GM23338 (cell line): ENCODE results near the gene FMN1. TPM values are rescaled to one million over a fixed set of nuclear protein-coding genes. Genes with fewer than 3 reads are reported as not detected.
A peak's percentile ranks its signal among the peaks of the same experiment; 100 is the strongest.

ENCODE experiments used
- ATAC-seq: fragments of 200-7000 bp; cut with Tn5 transposase; 3 replicates; pipeline ENCODE4 v1.9.1; 2020
- DNase-seq: peaks from one replicate; pipeline ENCODE4 v3.0.0-alpha.2; 2015; ENCODE audit warnings: low spot score
- H2AFZ ChIP-seq: fragments of 200-600 bp; sonication (generic); 2 replicates; pipeline ENCODE4 v1.8.0; 2016; ENCODE audit warnings: antibody characterized with exemption, mild to moderate bottlenecking, moderate library complexity
- H3F3A ChIP-seq: fragments of 200-600 bp; sonication (generic); replicated peaks from 2 replicates; pipeline ENCODE4 v1.8.0; 2017; ENCODE audit warnings: antibody characterized with exemption, mixed run types, low read depth
- H3K27ac ChIP-seq: fragments of 200-600 bp; sonication (generic); 2 replicates; pipeline ENCODE4 v1.6.1; 2016; ENCODE audit warnings: low read depth
- H3K27me3 ChIP-seq: fragments of 200-600 bp; sonication (generic); 2 replicates; pipeline ENCODE4 v1.8.0; 2016; ENCODE audit warnings: mild to moderate bottlenecking, mixed run types, moderate library complexity; ENCODE audit not compliant: insufficient read depth
- H3K36me3 ChIP-seq: fragments of 200-600 bp; sonication (generic); 2 replicates; pipeline ENCODE4 v1.8.0; 2016; ENCODE audit warnings: mild to moderate bottlenecking; ENCODE audit not compliant: insufficient read depth
- H3K4me1 ChIP-seq: fragments of 200-600 bp; sonication (generic); 2 replicates; pipeline ENCODE4 v1.8.0; 2016; ENCODE audit warnings: mild to moderate bottlenecking, moderate library complexity; ENCODE audit not compliant: insufficient read depth
- H3K4me2 ChIP-seq: fragments of 200-600 bp; sonication (generic); 2 replicates; pipeline ENCODE4 v1.7.1; 2017; ENCODE audit warnings: mixed run types
- H3K4me3 ChIP-seq: fragments of 200-600 bp; sonication (generic); 2 replicates; pipeline ENCODE4 v1.6.1; 2016; ENCODE audit warnings: mixed run types
- H3K79me2 ChIP-seq: fragments of 200-600 bp; sonication (generic); replicated peaks from 2 replicates; pipeline ENCODE4 v1.8.0; 2017; ENCODE audit warnings: mild to moderate bottlenecking; ENCODE audit not compliant: insufficient read depth
- H3K9me2 ChIP-seq: fragments of 200-600 bp; sonication (generic); 2 replicates; pipeline ENCODE4 v1.8.0; 2017; ENCODE audit not compliant: insufficient read depth
- H4K20me1 ChIP-seq: fragments of 200-600 bp; sonication (generic); replicated peaks from 2 replicates; pipeline ENCODE4 v1.8.0; 2017; ENCODE audit warnings: mild to moderate bottlenecking; ENCODE audit not compliant: insufficient read depth
- H3K27ac Mint-ChIP-seq: 2 replicates; pipeline ENCODE4 v1.8.0; 2020; ENCODE audit warnings: inconsistent platforms, mild to moderate bottlenecking, moderate library complexity, mixed read lengths
- H3K27me3 Mint-ChIP-seq: 3 replicates; pipeline ENCODE4 v1.8.0; 2022; ENCODE audit warnings: low read depth, mild to moderate bottlenecking, moderate library complexity, mixed read lengths, inconsistent platforms; ENCODE audit not compliant: insufficient read depth, poor library complexity
- H3K36me3 Mint-ChIP-seq: 3 replicates; pipeline ENCODE4 v1.8.0; 2021; ENCODE audit warnings: low read depth, mild to moderate bottlenecking, inconsistent platforms, moderate library complexity, mixed read lengths
- H3K4me1 Mint-ChIP-seq: 3 replicates; pipeline ENCODE4 v1.8.0; 2020; ENCODE audit warnings: mild to moderate bottlenecking, inconsistent platforms, mixed read lengths
- H3K4me3 Mint-ChIP-seq: 3 replicates; pipeline ENCODE4 v1.8.0; 2021; ENCODE audit warnings: moderate library complexity, mild to moderate bottlenecking, inconsistent platforms, mixed read lengths
- H3K9me3 Mint-ChIP-seq: 3 replicates; pipeline ENCODE4 v1.8.0; 2020; ENCODE audit warnings: moderate library complexity, mild to moderate bottlenecking, inconsistent platforms, mixed read lengths
- CREB1 ChIP-seq: fragments of 250-450 bp; sonication (Bioruptor Pico); IDR thresholded peaks from 2 replicates; pipeline ENCODE4 v1.5.0; 2020; ENCODE audit warnings: low read depth, mild to moderate bottlenecking, moderate library complexity
- ETS1 ChIP-seq: IDR thresholded peaks from 2 replicates; pipeline ENCODE4 v1.6.1; 2016; ENCODE audit warnings: antibody characterized with exemption
- EZH2 ChIP-seq: fragments of 200-600 bp; sonication (generic); IDR thresholded peaks from one replicate; pipeline ENCODE4 v1.8.0; 2017; ENCODE audit warnings: antibody characterized with exemption, mild to moderate bottlenecking, low read depth; ENCODE audit not compliant: unreplicated experiment
- ZNF331 ChIP-seq: fragments of 250-450 bp; sonication (Bioruptor Pico); IDR thresholded peaks from 2 replicates; pipeline ENCODE4 v1.5.0; 2020; ENCODE audit warnings: low read depth, mild to moderate bottlenecking, moderate library complexity
- ZNF462 ChIP-seq: fragments of 250-450 bp; sonication (Bioruptor Pico); IDR thresholded peaks from 2 replicates; pipeline ENCODE4 v1.5.0; 2020; ENCODE audit warnings: mild to moderate bottlenecking, moderate library complexity
- polyA plus RNA-seq: library from polyadenylated mRNA; unstranded; fragments of >200 nt; fragmentation: Nextera tagmentation; extraction: Ambion mirVana; gene quantifications from 2 replicates; pipeline ENCODE4 v1.2.1, GENCODE V29; 2016
- total RNA-seq: library from RNA; depleted of rRNA; stranded (reverse); fragments of >200 nt; shearing (Covaris generic); gene quantifications from 2 replicates; pipeline ENCODE4 v1.2.3, GENCODE V29; 2014
- TF ChIP-seq, protein P1 (sequence below), 2 experiments: fragments of 200-600 bp in 1 of 2; sonication (generic) in 1 of 2; conservative IDR thresholded peaks; 2 replicates each; pipeline versions ENCODE4 v1.5.1 to v1.6.1; 2016 to 2017; ENCODE audit warnings: antibody characterized with exemption in 2 of 2, low read depth in 2 of 2, mild to moderate bottlenecking in 2 of 2, moderate library complexity in 1 of 2
- TF ChIP-seq, protein P2 (sequence below): IDR thresholded peaks from one replicate; pipeline ENCODE4 v1.6.1; 2018; ENCODE audit warnings: antibody characterized with exemption; ENCODE audit not compliant: unreplicated experiment

Gene FMN1
- total and polyA plus RNA-seq, 2 experiments from 2014 or later = 1.2 to 1.6 TPM

GRCh38 chr15:32898414-32898813 lies 296.1 kb downstream of the FMN1 start:
- H3K27me3 ChIP-seq = peaks cover 8% of the 10 kb centered on the region; the same call in 1 of the 2 replicates
- H3K36me3 ChIP-seq = no peaks in the 10 kb centered on the region
- Mint-ChIP-seq H3K27me3 (peaks cover 8% of the 10 kb centered on the region), H3K4me3 (peak overlapping the region; percentile 53), H3K27ac (no peak overlapping the region; the same call in 1 of the 2 replicates), H3K4me1 (peaks cover 39% of the 10 kb centered on the region), H3K9me3 (no peaks in the 10 kb centered on the region), H3K36me3 (no peaks in the 10 kb centered on the region)
- DNase-seq (no peak), ATAC-seq (peak; percentile 16)
- H3K4me1 ChIP-seq = peaks cover 40% of the 10 kb centered on the region
- no peaks in the 10 kb centered on the region for H3K79me2 ChIP-seq
- H2AFZ ChIP-seq = no peak overlapping the region
- no peaks in the 10 kb centered on the region for H3F3A ChIP-seq
- no peaks in the 10 kb centered on the region for H3K9me2 ChIP-seq
- H3K4me2 ChIP-seq = peak overlapping the region; percentile 62
- H4K20me1 ChIP-seq = no peaks in the 10 kb centered on the region
- H3K4me3 ChIP-seq = no peak overlapping the region; the same call in 1 of the 2 replicates
- peak overlapping the region; percentile 78; the same call in 1 of the 2 replicates for H3K27ac ChIP-seq
- TF ChIP-seq, protein P1, sequence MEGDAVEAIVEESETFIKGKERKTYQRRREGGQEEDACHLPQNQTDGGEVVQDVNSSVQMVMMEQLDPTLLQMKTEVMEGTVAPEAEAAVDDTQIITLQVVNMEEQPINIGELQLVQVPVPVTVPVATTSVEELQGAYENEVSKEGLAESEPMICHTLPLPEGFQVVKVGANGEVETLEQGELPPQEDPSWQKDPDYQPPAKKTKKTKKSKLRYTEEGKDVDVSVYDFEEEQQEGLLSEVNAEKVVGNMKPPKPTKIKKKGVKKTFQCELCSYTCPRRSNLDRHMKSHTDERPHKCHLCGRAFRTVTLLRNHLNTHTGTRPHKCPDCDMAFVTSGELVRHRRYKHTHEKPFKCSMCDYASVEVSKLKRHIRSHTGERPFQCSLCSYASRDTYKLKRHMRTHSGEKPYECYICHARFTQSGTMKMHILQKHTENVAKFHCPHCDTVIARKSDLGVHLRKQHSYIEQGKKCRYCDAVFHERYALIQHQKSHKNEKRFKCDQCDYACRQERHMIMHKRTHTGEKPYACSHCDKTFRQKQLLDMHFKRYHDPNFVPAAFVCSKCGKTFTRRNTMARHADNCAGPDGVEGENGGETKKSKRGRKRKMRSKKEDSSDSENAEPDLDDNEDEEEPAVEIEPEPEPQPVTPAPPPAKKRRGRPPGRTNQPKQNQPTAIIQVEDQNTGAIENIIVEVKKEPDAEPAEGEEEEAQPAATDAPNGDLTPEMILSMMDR (conservative IDR thresholded peaks at IDR 0.05; ENCODE audit: low read depth in 2 of 2) = peak in 1 of 2 experiments; percentile 53; a peak in 2 of 4 replicates
- no peak for TF ChIP-seq CREB1 (CRISPR knock-in tag)
- TF ChIP-seq ETS1 = no peak
- no peak for TF ChIP-seq ZNF331 (CRISPR knock-in tag)
- no peak for TF ChIP-seq EZH2
- TF ChIP-seq ZNF462 (CRISPR knock-in tag) = no peak
- TF ChIP-seq, protein P2, sequence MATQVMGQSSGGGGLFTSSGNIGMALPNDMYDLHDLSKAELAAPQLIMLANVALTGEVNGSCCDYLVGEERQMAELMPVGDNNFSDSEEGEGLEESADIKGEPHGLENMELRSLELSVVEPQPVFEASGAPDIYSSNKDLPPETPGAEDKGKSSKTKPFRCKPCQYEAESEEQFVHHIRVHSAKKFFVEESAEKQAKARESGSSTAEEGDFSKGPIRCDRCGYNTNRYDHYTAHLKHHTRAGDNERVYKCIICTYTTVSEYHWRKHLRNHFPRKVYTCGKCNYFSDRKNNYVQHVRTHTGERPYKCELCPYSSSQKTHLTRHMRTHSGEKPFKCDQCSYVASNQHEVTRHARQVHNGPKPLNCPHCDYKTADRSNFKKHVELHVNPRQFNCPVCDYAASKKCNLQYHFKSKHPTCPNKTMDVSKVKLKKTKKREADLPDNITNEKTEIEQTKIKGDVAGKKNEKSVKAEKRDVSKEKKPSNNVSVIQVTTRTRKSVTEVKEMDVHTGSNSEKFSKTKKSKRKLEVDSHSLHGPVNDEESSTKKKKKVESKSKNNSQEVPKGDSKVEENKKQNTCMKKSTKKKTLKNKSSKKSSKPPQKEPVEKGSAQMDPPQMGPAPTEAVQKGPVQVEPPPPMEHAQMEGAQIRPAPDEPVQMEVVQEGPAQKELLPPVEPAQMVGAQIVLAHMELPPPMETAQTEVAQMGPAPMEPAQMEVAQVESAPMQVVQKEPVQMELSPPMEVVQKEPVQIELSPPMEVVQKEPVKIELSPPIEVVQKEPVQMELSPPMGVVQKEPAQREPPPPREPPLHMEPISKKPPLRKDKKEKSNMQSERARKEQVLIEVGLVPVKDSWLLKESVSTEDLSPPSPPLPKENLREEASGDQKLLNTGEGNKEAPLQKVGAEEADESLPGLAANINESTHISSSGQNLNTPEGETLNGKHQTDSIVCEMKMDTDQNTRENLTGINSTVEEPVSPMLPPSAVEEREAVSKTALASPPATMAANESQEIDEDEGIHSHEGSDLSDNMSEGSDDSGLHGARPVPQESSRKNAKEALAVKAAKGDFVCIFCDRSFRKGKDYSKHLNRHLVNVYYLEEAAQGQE = no peak
